Testis (tissue), 3 donors: ENCODE results near the gene GAA. TPM values are rescaled to one million over a fixed set of nuclear protein-coding genes. Genes with fewer than 3 reads are reported as not detected.

Experiments
- DNase-seq: peaks from one replicate; pipeline ENCODE4 v3.0.0-alpha.2; 2019
- H3K27ac ChIP-seq, 2 donors: fragments of 200-600 bp; sonication (generic); one replicate each; pipeline ENCODE4 v1.5.1; 2019
- H3K27me3 ChIP-seq: fragments of 200-600 bp; sonication (generic); one replicate; pipeline ENCODE4 v1.5.1; 2019
- H3K36me3 ChIP-seq: fragments of 200-600 bp; sonication (generic); one replicate; pipeline ENCODE4 v1.5.1; 2017; ENCODE audit warnings: low read depth; ENCODE audit errors: missing control alignments
- H3K4me1 ChIP-seq: fragments of 200-600 bp; sonication (generic); one replicate; pipeline ENCODE4 v1.5.1; 2019
- H3K4me3 ChIP-seq, 2 donors: fragments of 200-600 bp; sonication (generic); one replicate each; pipeline ENCODE4 v1.5.1; 2017 to 2019
- H3K9me3 ChIP-seq: fragments of 200-600 bp; sonication (generic); one replicate; pipeline ENCODE4 v1.5.1; 2017
- CTCF ChIP-seq, 3 experiments: fragments of 450-650 bp in 2 of 3; fragments of 200-600 bp in 1 of 3; sonication (generic) in 1 of 3; IDR thresholded peaks; one replicate each; pipeline ENCODE4 v1.5.1; 2016 to 2019; ENCODE audit warnings: antibody characterized with exemption in 3 of 3, mild to moderate bottlenecking in 2 of 3, moderate library complexity in 1 of 3
- POLR2A ChIP-seq: fragments of 450-650 bp; IDR thresholded peaks from one replicate; pipeline ENCODE4 v1.6.1; 2017; ENCODE audit warnings: antibody characterized with exemption, mild to moderate bottlenecking, moderate library complexity
- WGBS, 2 donors: methylation state at CpG; one replicate each; pipeline ENCODE4 v1.1.5; 2018; 5-methylcytosine and 5-hydroxymethylcytosine counted together
- intact Hi-C: fragments of 100-400 bp; cut with DNase I; formaldehyde crosslinking; loops from one replicate; pipeline ENCODE4 v1.15.1; 2023; ENCODE audit warnings: low total_unique reads
- microRNA counts, 2 donors: library from miRNA; unstranded; fragments of <30 nt; microRNA quantifications; one replicate each; lab custom pipeline; 2016
- microRNA-seq, 2 donors: library from miRNA; unstranded; fragments of <30 nt; microRNA quantifications; one replicate each; pipeline ENCODE4, GENCODE V29; 2016; ENCODE audit warnings: borderline number of aligned reads in 2 of 2, borderline replicate concordance in 1 of 2
- polyA plus RNA-seq: library from polyadenylated mRNA; stranded (reverse); fragments of 350-450 nt; fragmentation: Illumina TruSeq; extraction: RNeasy Lipid Tissue Mini Kit (QIAGEN cat#74804); gene quantifications from one replicate; pipeline ENCODE4 v1.2.3, GENCODE V29; 2014; ENCODE audit warnings: low read depth, low replicate concordance; ENCODE audit not compliant: insufficient read depth
- small RNA-seq, 2 donors: library from RNA; depleted of rRNA; stranded (forward); fragments of <200 nt; gene quantifications; one replicate each; pipeline ENCODE3, GENCODE V24; 2016
- total RNA-seq, 2 donors: library from RNA; depleted of rRNA; stranded (reverse); fragments of >200 nt; gene quantifications; one replicate each; pipeline ENCODE4 v1.2.3, GENCODE V29; 2016

GAA gene
- total and polyA plus RNA-seq, 3 donors from 2014 or later: 155 to 190 (median 166) TPM

DNA sequence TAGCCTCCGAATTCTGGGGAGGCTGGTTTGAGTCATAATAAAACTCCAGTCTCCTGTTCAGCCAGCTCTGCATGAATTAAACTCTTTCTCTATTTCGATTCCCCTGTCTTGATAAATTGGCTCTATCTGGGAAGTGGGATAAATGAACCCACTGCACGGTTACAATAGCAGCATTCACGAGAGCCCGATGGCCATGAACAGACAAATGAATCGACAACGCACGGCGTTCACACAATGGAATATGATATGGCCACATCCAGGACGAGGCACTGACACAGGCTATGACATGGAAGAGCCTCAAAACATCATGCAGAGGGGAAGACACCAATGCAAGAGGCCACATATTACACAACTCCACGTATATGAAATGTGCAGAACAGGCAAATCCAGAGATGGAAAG lies 62.8 kb downstream of the GAA start:
- 76 to 79% methylated on average over 11 of the region's 11 CpGs for WGBS, 2 donors
- Histone ChIP-seq H3K4me3 (no peak overlapping the region), H3K9me3 (no peaks in the 10 kb centered on the region), H3K27ac (no peak overlapping the region), H3K27me3 (no peaks in the 10 kb centered on the region), H3K4me1 (no peaks in the 10 kb centered on the region), H3K36me3 (no peaks in the 10 kb centered on the region)
- TF ChIP-seq CTCF (IDR thresholded peaks at IDR 0.05): no peak
- TF ChIP-seq POLR2A: no peak
- intact Hi-C loops: no loop called here
- no peak for DNase-seq

DNA sequence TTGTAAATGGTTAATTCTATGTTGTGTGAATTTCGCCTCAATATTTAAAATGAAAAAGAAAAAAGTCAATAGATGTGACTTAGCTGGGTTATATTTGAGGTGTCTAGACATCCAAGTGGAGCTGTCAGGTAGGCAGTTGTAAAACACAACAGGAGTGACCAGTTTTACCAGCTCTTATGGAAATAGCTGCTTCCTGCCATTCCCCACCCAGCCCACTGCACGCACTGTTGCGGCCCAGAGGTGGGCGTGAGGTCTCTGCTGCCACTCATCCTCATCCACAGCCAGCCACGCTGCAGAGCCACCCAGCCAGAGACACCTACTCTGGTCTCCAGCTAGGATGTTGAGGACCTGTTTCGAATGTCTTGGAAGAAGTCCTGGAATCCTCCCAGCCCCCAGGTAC lies 65.1 kb downstream of the GAA start:
- Histone ChIP-seq H3K4me3 (no peak overlapping the region), H3K27me3 (no peaks in the 10 kb centered on the region), H3K9me3 (no peaks in the 10 kb centered on the region), H3K27ac (no peak overlapping the region), H3K4me1 (no peaks in the 10 kb centered on the region), H3K36me3 (no peaks in the 10 kb centered on the region)
- no peak for TF ChIP-seq POLR2A
- TF ChIP-seq CTCF (IDR thresholded peaks at IDR 0.05): no peak
- WGBS, 2 donors: 92 to 96% methylated on average over 6 of the region's 6 CpGs
- intact Hi-C loops: no loop called here
- no peak for DNase-seq

DNA sequence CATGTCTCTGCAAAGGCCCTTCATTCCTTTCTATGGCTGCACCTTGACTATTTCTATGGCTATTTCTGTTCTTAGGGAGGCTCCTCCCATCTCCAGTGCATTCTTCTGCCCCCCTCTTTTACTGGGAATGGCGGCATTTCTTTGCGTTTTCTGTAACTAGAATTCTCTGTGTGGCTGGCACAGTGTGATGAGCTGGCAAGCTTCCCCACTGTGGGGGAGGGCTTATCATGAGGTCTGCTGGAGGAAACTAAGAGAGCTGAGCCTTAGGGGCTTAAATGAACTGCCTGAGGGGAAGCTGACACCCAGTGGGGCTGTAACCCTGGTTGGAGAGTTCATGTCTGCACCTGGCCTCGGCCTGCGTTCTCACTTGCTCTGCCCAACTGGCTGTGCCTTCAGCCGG lies 67.0 kb downstream of the GAA start:
- H3K9me3 ChIP-seq: no peaks in the 10 kb centered on the region
- intact Hi-C loops: no loop called here
- no peak overlapping the region for H3K27ac ChIP-seq
- H3K4me3 ChIP-seq: no peak overlapping the region
- DNase-seq: peak; percentile 22
- no peaks in the 10 kb centered on the region for H3K4me1 ChIP-seq
- TF ChIP-seq POLR2A (no peak), CTCF (IDR thresholded peaks at IDR 0.05) (no peak)
- no peaks in the 10 kb centered on the region for H3K36me3 ChIP-seq
- H3K27me3 ChIP-seq: no peaks in the 10 kb centered on the region
- WGBS, 2 donors: 53 to 54% methylated on average over 5 of the region's 5 CpGs

DNA sequence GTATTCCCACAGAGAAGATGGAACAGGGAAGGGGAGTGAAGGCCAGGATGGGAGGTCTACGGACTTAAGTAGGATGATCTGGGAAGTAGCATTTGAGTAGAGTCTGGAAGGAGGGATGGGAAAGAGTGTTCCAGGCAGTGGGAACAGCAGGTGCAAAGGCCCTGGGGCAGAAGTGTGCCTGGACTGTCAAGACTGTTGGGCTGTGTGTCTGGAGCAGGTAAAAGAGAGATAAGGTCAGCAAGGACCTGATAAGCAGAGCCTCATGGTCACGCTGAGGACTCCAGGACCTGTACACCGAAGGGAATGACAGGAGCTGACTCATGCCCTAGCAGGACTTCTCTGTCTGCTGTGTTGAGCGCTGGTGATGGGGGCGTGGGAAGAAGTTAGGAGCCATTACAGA lies 67.7 kb downstream of the GAA start:
- Histone ChIP-seq H3K4me1 (no peaks in the 10 kb centered on the region), H3K27me3 (no peaks in the 10 kb centered on the region), H3K9me3 (no peaks in the 10 kb centered on the region), H3K27ac (no peak overlapping the region), H3K36me3 (no peaks in the 10 kb centered on the region), H3K4me3 (no peak overlapping the region)
- TF ChIP-seq POLR2A: no peak
- TF ChIP-seq CTCF (IDR thresholded peaks at IDR 0.05): no peak
- DNase-seq: no peak
- WGBS, 2 donors: 93 to 94% methylated on average over 5 of the region's 5 CpGs
- intact Hi-C loops: no loop called here

MicroRNA genes within 50 kb of the gene (microRNA counts, 767-probe panel; counts per million panel counts)
- microRNA hsa-miR-1268b (lab: Ali Mortazavi, UCI): 0 to 152 counts per million in 2 donors

Small RNA genes lying within 50 kb of the gene (microRNA-seq; reads per million reads assigned to microRNA genes)
- gene MIR1268B: 0 reads per million in 2 donors

Small RNA genes lying within 50 kb of the gene (small RNA-seq; reads per million reads assigned to genes)
- gene AC087741.2: 0 reads per million in 2 donors
- 0 reads per million in 2 donors for gene MIR1268B

Other genes with a start within 250 kb of the GAA start
- gene TBC1D16, start 65.7 kb upstream of the GAA start, total RNA-seq: 10 to 100 TPM; 11.0 to 16.0 TPM
- gene TBC1D16, start 65.7 kb upstream of the GAA start, polyA plus RNA-seq: 11.7 TPM
- gene CCDC40, start 64.9 kb upstream of the GAA start, total RNA-seq: 10 to 100 TPM; 26.7 to 43.6 TPM
- 38.6 TPM for gene CCDC40, start 64.9 kb upstream of the GAA start, polyA plus RNA-seq
- gene EIF4A3, start 45.5 kb downstream of the GAA start, total RNA-seq: 10 to 100 TPM; 67.1 to 85.6 TPM
- gene EIF4A3, start 45.5 kb downstream of the GAA start, polyA plus RNA-seq: 99.3 TPM
- gene CARD14, start 68.4 kb downstream of the GAA start, total RNA-seq: 1 to 10 TPM; 3.5 to 6.1 TPM
- 2.1 TPM for gene CARD14, start 68.4 kb downstream of the GAA start, polyA plus RNA-seq
- gene SGSH, start 118.8 kb downstream of the GAA start, total RNA-seq: 10 to 100 TPM; 29.7 to 50.3 TPM
- gene SGSH, start 118.8 kb downstream of the GAA start, polyA plus RNA-seq: 19.8 TPM
- gene SLC26A11, start 118.8 kb downstream of the GAA start, total RNA-seq: 10 to 100 TPM; 16.9 to 19.0 TPM
- gene SLC26A11, start 118.8 kb downstream of the GAA start, polyA plus RNA-seq: 8.4 TPM
- gene RNF213, start 159.3 kb downstream of the GAA start, total RNA-seq: 10 to 100 TPM; 66.9 to 68.9 TPM
- 25.3 TPM for gene RNF213, start 159.3 kb downstream of the GAA start, polyA plus RNA-seq